ENCODE data around the gene LSR.

DNA sequence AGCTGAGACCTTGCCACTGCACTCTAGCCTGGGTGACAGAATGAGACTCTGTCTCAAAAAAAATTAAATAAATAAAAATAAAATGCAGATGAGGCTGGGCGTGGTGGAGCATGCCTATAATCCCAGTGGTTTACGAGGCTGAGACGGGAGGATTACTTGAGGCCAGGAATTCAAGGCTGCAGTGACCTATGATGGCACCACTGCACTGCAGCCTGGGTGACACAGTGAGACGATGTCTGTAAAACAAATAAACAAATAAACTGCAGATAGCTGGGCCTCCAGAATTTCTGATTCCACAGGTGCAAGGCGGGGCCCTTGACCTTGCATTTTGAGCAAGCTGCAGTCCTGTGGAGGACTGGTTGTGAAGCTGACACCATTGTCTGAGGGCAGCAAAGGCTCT lies 40.1 kb downstream of the LSR start:
- TF ChIP-seq, protein P1, sequence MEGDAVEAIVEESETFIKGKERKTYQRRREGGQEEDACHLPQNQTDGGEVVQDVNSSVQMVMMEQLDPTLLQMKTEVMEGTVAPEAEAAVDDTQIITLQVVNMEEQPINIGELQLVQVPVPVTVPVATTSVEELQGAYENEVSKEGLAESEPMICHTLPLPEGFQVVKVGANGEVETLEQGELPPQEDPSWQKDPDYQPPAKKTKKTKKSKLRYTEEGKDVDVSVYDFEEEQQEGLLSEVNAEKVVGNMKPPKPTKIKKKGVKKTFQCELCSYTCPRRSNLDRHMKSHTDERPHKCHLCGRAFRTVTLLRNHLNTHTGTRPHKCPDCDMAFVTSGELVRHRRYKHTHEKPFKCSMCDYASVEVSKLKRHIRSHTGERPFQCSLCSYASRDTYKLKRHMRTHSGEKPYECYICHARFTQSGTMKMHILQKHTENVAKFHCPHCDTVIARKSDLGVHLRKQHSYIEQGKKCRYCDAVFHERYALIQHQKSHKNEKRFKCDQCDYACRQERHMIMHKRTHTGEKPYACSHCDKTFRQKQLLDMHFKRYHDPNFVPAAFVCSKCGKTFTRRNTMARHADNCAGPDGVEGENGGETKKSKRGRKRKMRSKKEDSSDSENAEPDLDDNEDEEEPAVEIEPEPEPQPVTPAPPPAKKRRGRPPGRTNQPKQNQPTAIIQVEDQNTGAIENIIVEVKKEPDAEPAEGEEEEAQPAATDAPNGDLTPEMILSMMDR (IDR thresholded peaks at IDR 0.05) = no peak
- TF ChIP-seq SIN3A (IDR thresholded peaks at IDR 0.05; ENCODE audit: borderline replicate concordance, insufficient read depth, low read depth, low read length) = no peak

Data from Panc1 (cell line).